ENCODE results near the gene ELF3.

GRCh38 chr1:202012544-202013478, 2.4 kb downstream of the ELF3 start:
- TF ChIP-seq FOXK2 (IDR thresholded peaks at IDR 0.05) (no peak), ZNF10 (CRISPR knock-in tag; IDR thresholded peaks at IDR 0.05; ENCODE audit: borderline replicate concordance, low read depth) (no peak), ZNF503 (CRISPR knock-in tag; IDR thresholded peaks at IDR 0.05) (no peak), PAF1 (CRISPR knock-in tag; IDR thresholded peaks at IDR 0.05) (no peak), EED (CRISPR knock-in tag; IDR thresholded peaks at IDR 0.05) (no peak), PBX3 (CRISPR knock-in tag; IDR thresholded peaks at IDR 0.05; ENCODE audit: borderline replicate concordance) (no peak)
